HG03575 (cell line): ENCODE results near the gene PDE11A.

Source experiments
- ATAC-seq: cut with Tn5 transposase; IDR thresholded peaks from one replicate; pipeline ENCODE4 v1.9.1; 2021; ENCODE audit not compliant: unreplicated experiment, insufficient number of reproducible peaks, low FRiP score; ENCODE audit errors: extremely low read depth

Gene PDE11A

GRCh38 chr2:177896587-177896986 is 176.0 kb downstream of the PDE11A start:
- no peak for ATAC-seq

GRCh38 chr2:177894546-177894945 is 178.0 kb downstream of the PDE11A start:
- ATAC-seq: no peak

DNA sequence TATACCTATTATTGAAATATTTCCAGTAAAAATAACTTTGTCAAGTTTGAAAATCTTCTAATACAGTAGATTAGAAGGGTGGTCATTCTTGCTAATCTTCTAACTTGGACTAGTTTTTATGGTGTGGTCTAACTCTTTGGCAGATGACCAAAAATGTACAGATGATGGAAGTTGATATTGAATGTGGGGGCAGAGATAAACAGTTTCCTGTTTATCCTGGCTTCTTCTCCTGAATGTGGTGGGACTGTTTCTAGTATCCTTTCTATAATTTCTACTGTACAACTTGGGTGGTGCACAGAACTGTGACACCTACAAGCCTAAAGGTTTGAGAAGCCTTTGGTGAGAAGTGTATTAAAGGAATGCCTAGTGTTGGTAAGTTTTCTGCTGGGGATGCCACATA is 178.7 kb downstream of the PDE11A start:
- no peak for ATAC-seq

GRCh38 chr2:177891533-177891932 is 181.0 kb downstream of the PDE11A start:
- ATAC-seq: no peak

GRCh38 chr2:177889818-177890460 is 182.6 kb downstream of the PDE11A start:
- no peak for ATAC-seq

DNA sequence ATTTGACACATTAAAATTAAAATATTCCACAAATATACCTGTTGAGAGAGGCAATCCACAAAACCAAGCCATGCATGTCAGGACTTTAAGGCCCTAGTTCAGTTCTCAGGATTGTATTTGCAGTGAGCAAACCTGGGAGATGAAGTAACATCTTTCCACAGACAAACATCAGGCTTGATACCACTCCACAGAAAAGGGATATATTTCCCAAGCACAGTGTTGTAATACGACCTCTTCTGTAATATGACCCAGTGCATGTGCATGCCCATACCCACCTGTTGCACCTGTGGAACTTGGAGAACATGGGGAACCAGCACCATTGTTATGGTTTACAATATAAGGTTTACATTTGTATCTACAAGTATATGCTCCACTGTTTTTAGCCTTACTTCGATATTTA is 184.0 kb downstream of the PDE11A start:
- no peak for ATAC-seq

DNA sequence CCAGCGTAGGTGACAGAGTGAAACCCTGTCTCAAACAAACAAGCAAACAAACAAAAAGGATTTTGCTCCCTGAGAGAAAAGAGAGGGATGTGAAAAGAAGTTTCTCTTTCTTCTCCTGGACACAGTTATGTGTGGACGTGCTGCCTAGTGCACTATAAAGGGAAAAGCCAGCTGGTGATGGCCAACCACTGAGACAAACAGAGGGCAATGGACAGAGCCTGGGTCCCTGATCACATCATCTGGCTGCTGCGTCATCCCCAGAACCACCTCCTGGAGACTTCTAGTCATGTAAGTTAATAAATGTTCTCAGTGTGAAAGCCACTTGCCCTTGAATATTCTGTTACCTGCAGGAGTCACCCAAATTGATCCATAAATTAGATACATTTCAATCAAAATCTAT is 184.9 kb downstream of the PDE11A start:
- ATAC-seq: no peak

GRCh38 chr2:177886824-177887223 is 185.8 kb downstream of the PDE11A start:
- ATAC-seq: no peak

- ATAC-seq: no peak
Measured at GRCh38 chr2:177885828-177886466, 186.6 kb downstream of the PDE11A start.

GRCh38 chr2:177883177-177883576 is 189.4 kb downstream of the PDE11A start:
- ATAC-seq: no peak

- no peak for ATAC-seq
Measured at GRCh38 chr2:177882501-177882900, 190.1 kb downstream of the PDE11A start.

DNA sequence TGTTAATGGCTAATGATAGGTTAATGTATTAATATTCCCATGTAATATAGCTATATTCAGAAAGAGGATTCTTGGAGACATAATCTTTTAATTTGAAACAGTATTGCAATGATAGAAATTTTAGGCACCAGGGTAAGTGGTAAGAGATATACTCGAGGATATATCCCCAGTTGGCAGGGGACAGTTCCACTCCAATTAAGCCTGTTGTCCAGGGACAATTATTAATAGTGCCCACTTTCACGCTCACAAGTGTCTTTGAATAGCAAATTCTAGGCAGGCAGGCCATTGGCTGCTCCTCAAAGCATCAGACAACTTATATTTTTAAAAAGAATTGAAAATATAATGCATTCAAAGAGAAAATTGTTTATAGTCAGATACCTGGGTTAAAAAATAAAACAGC is 190.7 kb downstream of the PDE11A start:
- no peak for ATAC-seq

DNA sequence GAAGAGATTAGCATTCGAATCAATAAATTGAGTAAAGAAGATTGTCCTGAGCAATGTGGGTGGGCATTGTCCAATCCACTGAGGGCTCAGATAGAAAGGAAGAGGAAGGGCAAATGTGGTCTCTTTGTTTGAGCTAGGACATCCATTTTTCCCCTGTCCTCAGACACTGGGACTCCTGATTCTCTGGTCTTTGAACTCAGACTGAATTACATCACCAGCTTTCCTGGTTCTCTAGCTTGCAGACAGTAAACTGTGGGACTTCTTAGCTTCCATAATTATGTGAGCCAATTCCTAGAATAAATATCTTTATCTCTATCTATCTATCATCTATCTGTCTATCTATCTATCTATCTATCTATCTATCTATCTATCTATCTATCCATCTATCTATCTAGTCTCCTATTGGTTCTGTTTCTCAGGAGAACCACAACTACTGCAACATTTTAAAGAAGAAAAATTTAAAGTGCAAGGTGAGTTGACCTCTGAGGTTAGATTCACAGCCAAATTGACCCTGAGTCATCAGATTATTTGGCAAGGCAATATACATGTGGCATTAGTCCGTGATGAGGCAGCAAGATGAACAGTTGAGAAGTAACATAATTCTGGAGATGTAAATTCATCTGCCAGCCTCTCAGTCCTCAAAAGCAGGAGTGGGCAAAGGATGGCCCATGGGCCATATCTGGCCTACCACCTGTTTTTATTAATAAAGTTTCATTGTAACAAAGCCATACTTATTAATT is 191.4 kb downstream of the PDE11A start:
- no peak for ATAC-seq

GRCh38 chr2:177880285-177880684 is 192.3 kb downstream of the PDE11A start:
- no peak for ATAC-seq

DNA sequence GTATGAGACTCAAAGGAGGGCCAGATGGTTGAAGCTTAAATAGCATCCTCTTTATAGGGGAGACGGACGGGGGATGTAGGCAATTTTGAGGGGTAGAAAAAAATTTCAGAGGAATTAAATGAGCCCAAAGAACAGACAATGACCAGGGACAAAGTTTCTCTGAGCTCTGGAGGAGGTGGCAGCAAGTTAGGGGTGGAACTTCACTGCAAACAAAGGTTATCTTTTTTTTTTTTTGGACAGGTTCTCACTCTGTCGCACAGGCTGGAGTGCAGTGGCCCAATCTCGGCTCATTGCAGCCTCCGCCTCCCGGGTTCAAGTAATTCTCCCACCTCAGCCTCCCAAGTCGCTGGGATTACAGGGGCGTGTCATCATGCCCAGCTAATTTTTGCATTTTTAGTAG is 195.6 kb downstream of the PDE11A start:
- ATAC-seq: no peak

GRCh38 chr2:177874686-177875085 is 197.9 kb downstream of the PDE11A start:
- no peak for ATAC-seq

- ATAC-seq: no peak
Measured at GRCh38 chr2:177873915-177874314, 198.7 kb downstream of the PDE11A start.

- no peak for ATAC-seq
Measured at GRCh38 chr2:177872286-177872685, 200.3 kb downstream of the PDE11A start.

GRCh38 chr2:177869912-177870311 is 202.7 kb downstream of the PDE11A start:
- ATAC-seq: no peak

DNA sequence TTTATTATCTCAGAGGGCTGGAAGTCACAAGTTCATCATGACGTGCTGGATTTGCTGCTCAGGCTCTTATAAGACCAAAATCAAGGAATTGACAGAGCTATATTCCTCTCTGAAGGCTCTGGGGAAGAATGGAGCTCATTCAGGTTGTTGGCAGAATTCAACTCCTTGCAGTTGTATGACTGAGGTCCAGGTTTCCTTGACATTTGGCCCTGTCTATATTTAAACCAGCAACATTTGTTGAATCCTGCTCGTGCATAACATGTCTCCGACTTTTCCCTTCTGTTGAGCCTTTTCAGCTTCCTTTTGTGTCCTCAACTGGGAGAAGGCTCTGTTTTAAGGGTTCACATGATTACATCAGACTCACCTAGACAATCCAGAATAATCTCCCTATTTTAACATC is 203.4 kb downstream of the PDE11A start:
- no peak for ATAC-seq
